Glutamatergic neuron (in vitro differentiated cells): ENCODE results near the gene ADAP1. TPM values are rescaled to one million over a fixed set of nuclear protein-coding genes. Genes with fewer than 3 reads are reported as not detected.

Experiments
- DNase-seq: peaks from one replicate; pipeline ENCODE4 v3.0.0; 2022
- H3K27ac Mint-ChIP-seq: one replicate; pipeline ENCODE4 v1.8.0; 2020; ENCODE audit warnings: mild to moderate bottlenecking, mixed read lengths, inconsistent platforms; ENCODE audit not compliant: unreplicated experiment
- H3K27me3 Mint-ChIP-seq: one replicate; pipeline ENCODE4 v1.8.0; 2020; ENCODE audit warnings: mild to moderate bottlenecking, moderate library complexity, mixed read lengths, inconsistent platforms; ENCODE audit not compliant: unreplicated experiment
- H3K36me3 Mint-ChIP-seq: one replicate; pipeline ENCODE4 v1.8.0; 2020; ENCODE audit warnings: mild to moderate bottlenecking, mixed read lengths, inconsistent platforms; ENCODE audit not compliant: unreplicated experiment
- H3K4me1 Mint-ChIP-seq: one replicate; pipeline ENCODE4 v1.8.0; 2020; ENCODE audit warnings: mild to moderate bottlenecking, low read depth, mixed read lengths, inconsistent platforms; ENCODE audit not compliant: unreplicated experiment
- H3K4me3 Mint-ChIP-seq: one replicate; pipeline ENCODE4 v1.8.0; 2020; ENCODE audit warnings: mild to moderate bottlenecking, mixed read lengths, inconsistent platforms; ENCODE audit not compliant: unreplicated experiment
- H3K9me3 Mint-ChIP-seq: one replicate; pipeline ENCODE4 v1.8.0; 2020; ENCODE audit warnings: mild to moderate bottlenecking, moderate library complexity, mixed read lengths, inconsistent platforms; ENCODE audit not compliant: unreplicated experiment
- CTCF ChIP-seq: fragments of 200-600 bp; sonication (generic); IDR thresholded peaks from one replicate; pipeline ENCODE4 v1.5.0; 2021; ENCODE audit not compliant: partially characterized antibody, unreplicated experiment
- total RNA-seq: library from RNA; stranded (reverse); fragmentation: NEBNext Ultra II Directional; extraction: Animal tissue kit (Norgen Biotek cat#: 25700); gene quantifications from one replicate; pipeline ENCODE4 v1.2.1, GENCODE V29; 2021; ENCODE audit not compliant: unreplicated experiment

The ADAP1 gene
- total RNA-seq, 1 donor from 2014 or later, result 61.1 TPM

GRCh38 chr7:969403-969802, 14.9 kb upstream of the ADAP1 start:
- DNase-seq, result no peak
- Mint-ChIP-seq H3K27me3 (peaks cover 8% of the 10 kb centered on the region), H3K4me1 (peaks cover 34% of the 10 kb centered on the region), H3K36me3 (no peaks in the 10 kb centered on the region), H3K27ac (peak overlapping the region; percentile 43), H3K4me3 (no peak overlapping the region), H3K9me3 (peaks cover 9% of the 10 kb centered on the region)
- TF ChIP-seq CTCF, result no peak

- Mint-ChIP-seq H3K27ac (no peak overlapping the region), H3K4me3 (no peak overlapping the region), H3K9me3 (peaks cover 6% of the 10 kb centered on the region), H3K27me3 (peaks cover 8% of the 10 kb centered on the region), H3K4me1 (peaks cover 32% of the 10 kb centered on the region), H3K36me3 (no peaks in the 10 kb centered on the region)
- no peak for TF ChIP-seq CTCF
- DNase-seq, result no peak
Measured at GRCh38 chr7:968205-969105, 14.0 kb upstream of the ADAP1 start.

DNA sequence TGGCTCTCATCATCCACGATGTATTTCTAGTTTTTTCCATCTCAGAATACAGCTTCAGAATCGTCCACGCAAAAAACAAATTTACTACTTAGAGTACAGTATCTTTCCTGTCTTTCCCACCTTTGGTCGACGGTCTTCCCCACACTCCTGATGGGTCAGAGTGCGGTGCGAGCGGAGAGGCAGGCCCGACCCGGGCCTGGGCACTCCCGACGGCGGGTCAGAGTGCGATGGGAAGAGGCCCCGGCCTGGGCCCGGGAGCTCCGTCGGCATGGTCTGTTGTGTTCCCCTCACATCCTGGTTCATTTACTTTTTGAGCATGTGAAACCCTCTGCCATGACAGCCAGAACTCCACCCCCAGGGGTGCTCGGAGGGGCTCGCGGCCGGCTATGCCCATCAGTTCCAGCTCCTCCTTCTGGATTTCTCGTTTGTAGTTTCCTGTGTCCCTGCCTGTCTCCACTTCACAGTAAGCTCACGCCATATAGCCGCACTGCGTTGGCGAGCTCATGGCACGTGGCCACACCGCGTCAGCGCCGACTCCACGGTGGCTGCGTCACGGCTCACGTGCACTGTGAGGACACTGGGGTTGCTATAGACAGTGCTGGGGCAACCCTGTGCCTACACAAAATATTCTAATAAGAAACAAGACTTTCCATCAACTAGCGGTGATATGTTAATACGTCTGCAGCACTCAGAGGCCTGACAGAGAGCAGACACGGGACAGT, 13.0 kb upstream of the ADAP1 start:
- H3K27me3 Mint-ChIP-seq, result peaks cover 8% of the 10 kb centered on the region
- peaks cover 32% of the 10 kb centered on the region for H3K4me1 Mint-ChIP-seq
- H3K9me3 Mint-ChIP-seq, result peaks cover 6% of the 10 kb centered on the region
- no peak overlapping the region for H3K27ac Mint-ChIP-seq
- DNase-seq, result no peak
- H3K4me3 Mint-ChIP-seq, result no peak overlapping the region
- TF ChIP-seq CTCF, result no peak
- H3K36me3 Mint-ChIP-seq, result no peaks in the 10 kb centered on the region

- no peaks in the 10 kb centered on the region for H3K36me3 Mint-ChIP-seq
- H3K4me3 Mint-ChIP-seq, result no peak overlapping the region
- no peak for TF ChIP-seq CTCF
- H3K27me3 Mint-ChIP-seq, result peaks cover 8% of the 10 kb centered on the region
- H3K9me3 Mint-ChIP-seq, result peaks cover 10% of the 10 kb centered on the region
- peak overlapping the region; percentile 62 for H3K27ac Mint-ChIP-seq
- H3K4me1 Mint-ChIP-seq, result peaks cover 28% of the 10 kb centered on the region
- DNase-seq, result no peak
Measured at GRCh38 chr7:966291-967069, 12.0 kb upstream of the ADAP1 start.
